ELR (cell line): ENCODE data around the gene MACROD2.

ENCODE experiments used
- DNase-seq: peaks from one replicate; pipeline ENCODE4 v3.0.0-alpha.2; 2015; ENCODE audit warnings: low read depth

Gene MACROD2

GRCh38 chr20:14336686-14337085, 341.4 kb downstream of the MACROD2 start:
- DNase-seq: no peak

GRCh38 chr20:14337400-14338171, 342.3 kb downstream of the MACROD2 start, which contains the start of gene FLRT3:
TSS of gene FLRT3 (minus strand) at chr20:14337612. CDS start at chr20:14327506, 10,106 bp downstream.
- peak; percentile 75 for DNase-seq

- DNase-seq: no peak
These were observed 346.5 kb downstream of the MACROD2 start for GRCh38 chr20:14341801-14342200.

GRCh38 chr20:14342918-14343317, 347.6 kb downstream of the MACROD2 start:
- no peak for DNase-seq

GRCh38 chr20:14343491-14344065, 348.3 kb downstream of the MACROD2 start:
- no peak for DNase-seq

- DNase-seq: no peak
These were observed 349.4 kb downstream of the MACROD2 start for GRCh38 chr20:14344746-14345145.

- no peak for DNase-seq
These were observed 360.5 kb downstream of the MACROD2 start for GRCh38 chr20:14355791-14356190.

GRCh38 chr20:14360416-14360815, 365.1 kb downstream of the MACROD2 start:
- DNase-seq: no peak

GRCh38 chr20:14361509-14362345, 366.4 kb downstream of the MACROD2 start:
- DNase-seq: no peak

GRCh38 chr20:14374196-14374595, 378.9 kb downstream of the MACROD2 start:
- no peak for DNase-seq

- DNase-seq: no peak
These were observed 380.2 kb downstream of the MACROD2 start for GRCh38 chr20:14375416-14375985.

- no peak for DNase-seq
These were observed 383.0 kb downstream of the MACROD2 start for GRCh38 chr20:14378326-14378725.

- no peak for DNase-seq
These were observed 388.0 kb downstream of the MACROD2 start for GRCh38 chr20:14383335-14383734.

GRCh38 chr20:14384416-14385175, 389.3 kb downstream of the MACROD2 start:
- DNase-seq: no peak

- no peak for DNase-seq
These were observed 389.9 kb downstream of the MACROD2 start for GRCh38 chr20:14385176-14385740.

- no peak for DNase-seq
These were observed 391.4 kb downstream of the MACROD2 start for GRCh38 chr20:14386726-14387125.

GRCh38 chr20:14401479-14402138, 406.3 kb downstream of the MACROD2 start:
- DNase-seq: no peak

GRCh38 chr20:14404515-14404914, 409.2 kb downstream of the MACROD2 start:
- no peak for DNase-seq

GRCh38 chr20:14406495-14406894, 411.2 kb downstream of the MACROD2 start:
- peak; percentile 56 for DNase-seq

GRCh38 chr20:14407336-14407735, 412.0 kb downstream of the MACROD2 start:
- no peak for DNase-seq
